ENCODE data around the gene MLXIP. TPM values are rescaled to one million over a fixed set of nuclear protein-coding genes. Genes with fewer than 3 reads are reported as not detected.

The MLXIP gene
- total RNA-seq, 1 experiment from 2014 or later, result 32.4 TPM

DNA sequence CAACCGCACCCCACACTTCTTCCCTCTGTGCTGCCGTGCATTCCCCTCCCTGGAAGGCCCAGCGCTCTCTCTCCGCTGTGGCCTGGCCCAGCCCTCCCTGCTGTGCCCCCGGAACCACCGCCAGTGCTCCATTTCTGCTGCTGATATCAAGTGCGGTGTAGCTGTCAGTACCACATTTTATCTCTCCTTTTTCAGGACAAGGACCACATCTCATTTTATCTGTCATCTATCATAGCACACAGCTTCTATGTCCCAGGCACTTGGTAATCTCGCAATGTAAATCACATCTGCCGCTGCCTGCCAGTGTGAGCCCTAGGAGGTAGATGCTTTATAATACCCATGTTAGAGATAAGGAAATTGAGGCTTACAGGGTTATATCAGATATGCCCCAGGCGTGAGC is 77.1 kb downstream of the MLXIP start:
- Histone ChIP-seq H2BK5ac (ENCODE audit: insufficient read length, low read length) (no peak overlapping the region), H4K20me1 (ENCODE audit: control insufficient read depth, insufficient read depth, insufficient read length) (no peaks in the 10 kb centered on the region), H3K9me3 (ENCODE audit: control insufficient read depth, low read depth, low read length) (no peaks in the 10 kb centered on the region), H4K5ac (ENCODE audit: insufficient read length, low read depth, low read length) (no peak overlapping the region), H2AK5ac (ENCODE audit: insufficient read length, low read length) (no peak overlapping the region), H3K27me3 (ENCODE audit: insufficient read depth, low read length) (no peaks in the 10 kb centered on the region), H3K4me1 (ENCODE audit: insufficient read depth, low read length) (no peaks in the 10 kb centered on the region), H4K8ac (replicated peaks; ENCODE audit: insufficient read length, low read depth, low read length) (no peak overlapping the region), H2AFZ (ENCODE audit: low read length) (no peak overlapping the region), H3K27ac (ENCODE audit: insufficient read length, low read depth, low read length) (no peak overlapping the region), H4K91ac (ENCODE audit: insufficient read length, low read depth, low read length) (no peak overlapping the region), H3K56ac (ENCODE audit: insufficient read length, low read depth, low read length) (no peak overlapping the region), H3K23me2 (ENCODE audit: insufficient read length, low read depth, low read length, poor library complexity, severe bottlenecking) (no peaks in the 10 kb centered on the region), H3K79me1 (ENCODE audit: insufficient read depth, low read depth, low read length, poor library complexity, severe bottlenecking) (no peaks in the 10 kb centered on the region), H3K4me2 (ENCODE audit: insufficient read depth, insufficient read length, low read length) (no peak overlapping the region), H2BK12ac (ENCODE audit: insufficient read length, low read depth, low read length) (no peak overlapping the region), H3K79me2 (ENCODE audit: insufficient read depth, low read length) (no peaks in the 10 kb centered on the region), H3K18ac (ENCODE audit: insufficient read length, low read depth, low read length) (no peak overlapping the region), H2BK120ac (ENCODE audit: low read depth, low read length, poor library complexity, severe bottlenecking) (no peak overlapping the region), H3T11ph (ENCODE audit: low read length) (no peak overlapping the region), H3K14ac (ENCODE audit: insufficient read depth, low read length) (no peak overlapping the region), H2BK20ac (ENCODE audit: low read depth, low read length, poor library complexity, severe bottlenecking) (no peak overlapping the region), H3K23ac (ENCODE audit: insufficient read length, low read depth, low read length) (no peak overlapping the region), H3K4ac (ENCODE audit: low read depth, low read length) (no peak overlapping the region), H3K9ac (ENCODE audit: extremely low read depth, insufficient read length, low read length) (no peak overlapping the region), H2BK15ac (ENCODE audit: low read depth, low read length) (no peak overlapping the region)
- Mint-ChIP-seq H3K9me3 (no peaks in the 10 kb centered on the region; a peak in 1 of 5 replicates), H3K27me3 (ENCODE audit: low read depth) (no peaks in the 10 kb centered on the region), H3K4me3 (no peak overlapping the region), H3K4me1 (peaks cover 11% of the 10 kb centered on the region in 2 experiments), H3K36me3 (ENCODE audit: insufficient read depth in 1 of 3, low read depth in 3 of 3) (no peaks in the 10 kb centered on the region), H3K27ac (0 out of 7 replicates have a peak overlapping the region, but pooled peaks of 1 of the 3 experiments have one; percentile 11)
- WGBS (ENCODE audit: extremely low coverage, insufficient read length, low lambda C conversion rate), result no CpG with 5 or more reads among the region's 10 CpGs
- TF ChIP-seq, protein P1, sequence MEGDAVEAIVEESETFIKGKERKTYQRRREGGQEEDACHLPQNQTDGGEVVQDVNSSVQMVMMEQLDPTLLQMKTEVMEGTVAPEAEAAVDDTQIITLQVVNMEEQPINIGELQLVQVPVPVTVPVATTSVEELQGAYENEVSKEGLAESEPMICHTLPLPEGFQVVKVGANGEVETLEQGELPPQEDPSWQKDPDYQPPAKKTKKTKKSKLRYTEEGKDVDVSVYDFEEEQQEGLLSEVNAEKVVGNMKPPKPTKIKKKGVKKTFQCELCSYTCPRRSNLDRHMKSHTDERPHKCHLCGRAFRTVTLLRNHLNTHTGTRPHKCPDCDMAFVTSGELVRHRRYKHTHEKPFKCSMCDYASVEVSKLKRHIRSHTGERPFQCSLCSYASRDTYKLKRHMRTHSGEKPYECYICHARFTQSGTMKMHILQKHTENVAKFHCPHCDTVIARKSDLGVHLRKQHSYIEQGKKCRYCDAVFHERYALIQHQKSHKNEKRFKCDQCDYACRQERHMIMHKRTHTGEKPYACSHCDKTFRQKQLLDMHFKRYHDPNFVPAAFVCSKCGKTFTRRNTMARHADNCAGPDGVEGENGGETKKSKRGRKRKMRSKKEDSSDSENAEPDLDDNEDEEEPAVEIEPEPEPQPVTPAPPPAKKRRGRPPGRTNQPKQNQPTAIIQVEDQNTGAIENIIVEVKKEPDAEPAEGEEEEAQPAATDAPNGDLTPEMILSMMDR (conservative IDR thresholded peaks at IDR 0.05), result no peak
- DNase-seq, result no peak

Data from H9 (cell line).